Measurements from ENCODE around the gene MYF5. TPM values are rescaled to one million over a fixed set of nuclear protein-coding genes. Genes with fewer than 3 reads are reported as not detected.

Gene MYF5
- total RNA-seq, 1 experiment from 2014 or later: not detected

GRCh38 chr12:80704420-80704819, 12.3 kb upstream of the MYF5 start:
- Histone ChIP-seq H3K9me3 (ENCODE audit: insufficient read depth, low read depth) (no peaks in the 10 kb centered on the region), H3K4me2 (no peak overlapping the region), H2AFZ (no peak overlapping the region), H3K4me3 (no peak overlapping the region), H3K9me2 (ENCODE audit: insufficient read depth) (no peaks in the 10 kb centered on the region), H3K36me3 (ENCODE audit: low read depth) (no peaks in the 10 kb centered on the region), H3K27me3 (ENCODE audit: insufficient read depth, low read depth) (no peaks in the 10 kb centered on the region), H3K79me2 (ENCODE audit: low read depth) (no peaks in the 10 kb centered on the region), H3K4me1 (replicated peaks; ENCODE audit: insufficient read depth) (peaks cover 20% of the 10 kb centered on the region), H3F3A (ENCODE audit: insufficient read depth, low read depth) (peaks cover 14% of the 10 kb centered on the region), H3K27ac (no peak overlapping the region), H4K20me1 (ENCODE audit: insufficient read depth) (no peaks in the 10 kb centered on the region)
- TF ChIP-seq CTCF (conservative IDR thresholded peaks at IDR 0.05) (no peak), EZH2 (IDR thresholded peaks at IDR 0.05; ENCODE audit: low read depth) (no peak)
- no TSS peak for BruUV-seq (replicated peaks)
- POLR2A ChIA-PET (ENCODE audit: unreplicated experiment): no interaction called here
- DNase-seq: no peak
- CTCF ChIA-PET: no interaction called here
- intact Hi-C loops (cut with micrococcal nuclease; ENCODE audit: unreplicated experiment): no loop called here

DNA sequence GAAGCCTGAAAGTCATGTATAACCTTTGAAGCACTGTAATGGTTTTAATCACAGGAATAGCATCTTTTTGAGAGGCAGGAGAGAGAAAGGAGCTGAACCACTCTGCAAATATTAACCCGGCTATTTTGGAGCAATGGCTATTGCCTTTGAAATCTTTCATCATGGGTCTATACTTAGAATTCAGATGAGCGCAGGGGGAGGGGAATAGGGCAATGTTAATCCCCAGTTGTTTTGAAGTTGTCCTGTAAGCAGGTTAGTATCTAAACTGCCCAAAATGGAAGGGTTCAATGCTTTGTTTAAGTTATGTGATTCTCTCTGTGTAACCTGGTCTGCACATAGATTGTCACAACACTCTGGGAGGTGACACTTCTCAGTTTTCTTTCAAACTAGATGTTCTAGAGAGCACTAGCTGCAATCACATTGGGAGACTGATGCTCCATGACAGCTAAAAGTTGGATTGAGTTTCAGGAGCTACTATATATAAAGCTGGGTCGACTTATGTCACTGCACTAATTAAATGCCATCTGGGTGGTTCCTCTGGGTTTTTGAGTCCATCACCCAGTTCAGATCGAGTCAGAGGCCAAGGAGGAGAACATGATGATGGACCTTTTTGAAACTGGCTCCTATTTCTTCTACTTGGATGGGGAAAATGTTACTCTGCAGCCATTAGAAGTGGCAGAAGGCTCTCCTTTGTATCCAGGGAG, 9.4 kb upstream of the MYF5 start, which contains the start of gene MYF6:
TSS of gene MYF6 (plus strand) at position 509 of the 704 bp plus-strand sequence. CDS start at position 595, 86 bp downstream.
- BruUV-seq (replicated peaks): no TSS peak
- Histone ChIP-seq H3K4me2 (no peak within 1 kb of the TSS), H3K9me2 (ENCODE audit: insufficient read depth) (no peaks in the 10 kb centered on the region), H3K36me3 (ENCODE audit: low read depth) (no peaks in the 10 kb centered on the region), H2AFZ (no peak within 1 kb of the TSS), H3K4me1 (replicated peaks; ENCODE audit: insufficient read depth) (peaks cover 17% of the 10 kb centered on the region), H3F3A (ENCODE audit: insufficient read depth, low read depth) (peaks cover 14% of the 10 kb centered on the region), H3K27me3 (ENCODE audit: insufficient read depth, low read depth) (no peaks in the 10 kb centered on the region), H3K4me3 (no peak within 1 kb of the TSS), H3K79me2 (ENCODE audit: low read depth) (no peaks in the 10 kb centered on the region), H3K27ac (no peak within 1 kb of the TSS), H4K20me1 (ENCODE audit: insufficient read depth) (no peaks in the 10 kb centered on the region), H3K9me3 (ENCODE audit: insufficient read depth, low read depth) (no peaks in the 10 kb centered on the region)
- TF ChIP-seq CTCF (conservative IDR thresholded peaks at IDR 0.05) (no peak), EZH2 (IDR thresholded peaks at IDR 0.05; ENCODE audit: low read depth) (no peak)
- ChIA-PET CTCF (interaction anchor here (0.7 kb wide), 1 partner anchor 25 kb away, joined by 6 read pairs; no protein-coding TSS in a partner anchor), POLR2A (ENCODE audit: unreplicated experiment) (no interaction called here)
- intact Hi-C loops (cut with micrococcal nuclease; ENCODE audit: unreplicated experiment): no loop called here
- no peak for DNase-seq

DNA sequence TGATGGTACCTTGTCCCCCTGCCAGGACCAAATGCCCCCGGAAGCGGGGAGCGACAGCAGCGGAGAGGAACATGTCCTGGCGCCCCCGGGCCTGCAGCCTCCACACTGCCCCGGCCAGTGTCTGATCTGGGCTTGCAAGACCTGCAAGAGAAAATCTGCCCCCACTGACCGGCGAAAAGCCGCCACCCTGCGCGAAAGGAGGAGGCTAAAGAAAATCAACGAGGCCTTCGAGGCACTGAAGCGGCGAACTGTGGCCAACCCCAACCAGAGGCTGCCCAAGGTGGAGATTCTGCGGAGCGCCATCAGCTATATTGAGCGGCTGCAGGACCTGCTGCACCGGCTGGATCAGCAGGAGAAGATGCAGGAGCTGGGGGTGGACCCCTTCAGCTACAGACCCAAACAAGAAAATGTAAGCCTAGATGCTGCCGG, 8.9 kb upstream of the MYF5 start:
- POLR2A ChIA-PET (ENCODE audit: unreplicated experiment): no interaction called here
- no peaks in the 10 kb centered on the region for H3K9me3 ChIP-seq (ENCODE audit: insufficient read depth, low read depth)
- no peak overlapping the region for H2AFZ ChIP-seq
- peaks cover 12% of the 10 kb centered on the region for H3K4me1 ChIP-seq (replicated peaks; ENCODE audit: insufficient read depth)
- intact Hi-C loops (cut with micrococcal nuclease; ENCODE audit: unreplicated experiment): no loop called here
- H3K27me3 ChIP-seq (ENCODE audit: insufficient read depth, low read depth): no peaks in the 10 kb centered on the region
- no TSS peak for BruUV-seq (replicated peaks)
- no peaks in the 10 kb centered on the region for H4K20me1 ChIP-seq (ENCODE audit: insufficient read depth)
- CTCF ChIA-PET: interaction anchor here (0.7 kb wide), 1 partner anchor 25 kb away, joined by 6 read pairs; no protein-coding TSS in a partner anchor
- no peak for TF ChIP-seq EZH2 (IDR thresholded peaks at IDR 0.05; ENCODE audit: low read depth)
- TF ChIP-seq CTCF (conservative IDR thresholded peaks at IDR 0.05): no peak
- H3K9me2 ChIP-seq (ENCODE audit: insufficient read depth): no peaks in the 10 kb centered on the region
- H3K4me3 ChIP-seq: no peak overlapping the region
- H3K79me2 ChIP-seq (ENCODE audit: low read depth): no peaks in the 10 kb centered on the region
- no peak overlapping the region for H3K27ac ChIP-seq
- H3F3A ChIP-seq (ENCODE audit: insufficient read depth, low read depth): 0 out of 2 replicates have a peak, but pooled peaks cover 8% of the 10 kb centered on the region
- no peak overlapping the region for H3K4me2 ChIP-seq
- DNase-seq: no peak
- H3K36me3 ChIP-seq (ENCODE audit: low read depth): no peaks in the 10 kb centered on the region
